Measurements from ENCODE around the gene OTUB1. TPM values are rescaled to one million over a fixed set of nuclear protein-coding genes. Genes with fewer than 3 reads are reported as not detected.
A peak's percentile ranks its signal among the peaks of the same experiment; 100 is the strongest.

The OTUB1 gene
- total RNA-seq, 1 donor, result 34.4 TPM

GRCh38 chr11:63939397-63939891 lies 46.8 kb upstream of the OTUB1 start:
- no peak for TF ChIP-seq CTCF (IDR thresholded peaks at IDR 0.05; ENCODE audit: extremely low read depth, low read depth, low read length)
- H3K4me3 ChIP-seq (ENCODE audit: insufficient read depth, low read length), result peak overlapping the region; percentile 88
- H3K27ac ChIP-seq (ENCODE audit: low read depth, low read length), result peak overlapping the region; percentile 66
- no peaks in the 10 kb centered on the region for H3K9me3 ChIP-seq (ENCODE audit: low read depth, low read length)
- H3K79me2 ChIP-seq (ENCODE audit: insufficient read depth, low read length), result peaks cover 44% of the 10 kb centered on the region
- peak overlapping the region; percentile 91 for H2AFZ ChIP-seq (ENCODE audit: low read length)
- no peaks in the 10 kb centered on the region for H4K20me1 ChIP-seq (ENCODE audit: insufficient read depth, low read length)
- peaks cover 13% of the 10 kb centered on the region for H3K4me1 ChIP-seq (ENCODE audit: insufficient read depth, low read length)
- H3K4me2 ChIP-seq (ENCODE audit: insufficient read depth, low read length), result peak overlapping the region; percentile 99
- DNase-seq (ENCODE audit: insufficient read length, low spot score, missing footprints), result peak; percentile 88
- no peaks in the 10 kb centered on the region for H3K27me3 ChIP-seq (ENCODE audit: insufficient read depth, low read length)
- H3K36me3 ChIP-seq (ENCODE audit: insufficient read depth, low read length), result no peaks in the 10 kb centered on the region

- Histone ChIP-seq H3K27me3 (ENCODE audit: insufficient read depth, low read length) (no peaks in the 10 kb centered on the region), H3K9me3 (ENCODE audit: low read depth, low read length) (no peaks in the 10 kb centered on the region), H3K4me3 (ENCODE audit: insufficient read depth, low read length) (no peak overlapping the region), H3K27ac (ENCODE audit: low read depth, low read length) (no peak overlapping the region), H4K20me1 (ENCODE audit: insufficient read depth, low read length) (no peaks in the 10 kb centered on the region), H3K79me2 (ENCODE audit: insufficient read depth, low read length) (peaks cover 52% of the 10 kb centered on the region), H3K4me1 (ENCODE audit: insufficient read depth, low read length) (peaks cover 23% of the 10 kb centered on the region), H2AFZ (ENCODE audit: low read length) (no peak overlapping the region), H3K36me3 (ENCODE audit: insufficient read depth, low read length) (no peaks in the 10 kb centered on the region), H3K4me2 (ENCODE audit: insufficient read depth, low read length) (no peak overlapping the region)
- no peak for TF ChIP-seq CTCF (IDR thresholded peaks at IDR 0.05; ENCODE audit: extremely low read depth, low read depth, low read length)
- peak; percentile 11 for DNase-seq (ENCODE audit: insufficient read length, low spot score, missing footprints)
Observed at GRCh38 chr11:63940786-63941185, 45.5 kb upstream of the OTUB1 start.

- Histone ChIP-seq H3K27ac (ENCODE audit: low read depth, low read length) (no peak overlapping the region), H3K79me2 (ENCODE audit: insufficient read depth, low read length) (peaks cover 52% of the 10 kb centered on the region), H2AFZ (ENCODE audit: low read length) (no peak overlapping the region), H3K9me3 (ENCODE audit: low read depth, low read length) (no peaks in the 10 kb centered on the region), H3K4me1 (ENCODE audit: insufficient read depth, low read length) (peaks cover 24% of the 10 kb centered on the region), H3K4me2 (ENCODE audit: insufficient read depth, low read length) (no peak overlapping the region), H3K4me3 (ENCODE audit: insufficient read depth, low read length) (no peak overlapping the region), H3K36me3 (ENCODE audit: insufficient read depth, low read length) (peaks cover 10% of the 10 kb centered on the region), H4K20me1 (ENCODE audit: insufficient read depth, low read length) (peaks cover 3% of the 10 kb centered on the region), H3K27me3 (ENCODE audit: insufficient read depth, low read length) (no peaks in the 10 kb centered on the region)
- TF ChIP-seq CTCF (IDR thresholded peaks at IDR 0.05; ENCODE audit: extremely low read depth, low read depth, low read length), result no peak
- DNase-seq (ENCODE audit: insufficient read length, low spot score, missing footprints), result peak; percentile 37
Observed at GRCh38 chr11:63941901-63942300, 44.3 kb upstream of the OTUB1 start.

- no peak overlapping the region for H3K4me3 ChIP-seq (ENCODE audit: insufficient read depth, low read length)
- peaks cover 11% of the 10 kb centered on the region for H3K36me3 ChIP-seq (ENCODE audit: insufficient read depth, low read length)
- no peak overlapping the region for H3K27ac ChIP-seq (ENCODE audit: low read depth, low read length)
- H3K4me1 ChIP-seq (ENCODE audit: insufficient read depth, low read length), result peaks cover 24% of the 10 kb centered on the region
- peak; percentile 63 for DNase-seq (ENCODE audit: insufficient read length, low spot score, missing footprints)
- peaks cover 52% of the 10 kb centered on the region for H3K79me2 ChIP-seq (ENCODE audit: insufficient read depth, low read length)
- H3K27me3 ChIP-seq (ENCODE audit: insufficient read depth, low read length), result no peaks in the 10 kb centered on the region
- peaks cover 3% of the 10 kb centered on the region for H4K20me1 ChIP-seq (ENCODE audit: insufficient read depth, low read length)
- no peak for TF ChIP-seq CTCF (IDR thresholded peaks at IDR 0.05; ENCODE audit: extremely low read depth, low read depth, low read length)
- H2AFZ ChIP-seq (ENCODE audit: low read length), result no peak overlapping the region
- no peaks in the 10 kb centered on the region for H3K9me3 ChIP-seq (ENCODE audit: low read depth, low read length)
- no peak overlapping the region for H3K4me2 ChIP-seq (ENCODE audit: insufficient read depth, low read length)
Observed at GRCh38 chr11:63942803-63943202, 43.4 kb upstream of the OTUB1 start.
